GM13977 (cell line): ENCODE data around the gene EFCAB7.
A peak's percentile ranks its signal among the peaks of the same experiment; 100 is the strongest.

Source experiments
- DNase-seq: peaks from one replicate; pipeline ENCODE4 v3.0.0; 2012; ENCODE audit warnings: low spot score
- in situ Hi-C: fragments of 300-500 bp; cut with MboI; formaldehyde crosslinking; loops from one replicate; pipeline ENCODE4 v1.12.0; 2022; ENCODE audit warnings: low sequenced_read_pairs, low pct_unique_long_range_greater_than_20kb, mixed read lengths, inconsistent platforms; ENCODE audit not compliant: unreplicated experiment
- TF ChIP-seq, protein P1 (sequence below): IDR thresholded peaks from 2 replicates; pipeline ENCODE4 v1.5.1; 2012; ENCODE audit warnings: mild to moderate bottlenecking, control low read depth; ENCODE audit not compliant: insufficient read depth; ENCODE audit errors: extremely low read depth, missing control alignments

Gene EFCAB7, protein sequence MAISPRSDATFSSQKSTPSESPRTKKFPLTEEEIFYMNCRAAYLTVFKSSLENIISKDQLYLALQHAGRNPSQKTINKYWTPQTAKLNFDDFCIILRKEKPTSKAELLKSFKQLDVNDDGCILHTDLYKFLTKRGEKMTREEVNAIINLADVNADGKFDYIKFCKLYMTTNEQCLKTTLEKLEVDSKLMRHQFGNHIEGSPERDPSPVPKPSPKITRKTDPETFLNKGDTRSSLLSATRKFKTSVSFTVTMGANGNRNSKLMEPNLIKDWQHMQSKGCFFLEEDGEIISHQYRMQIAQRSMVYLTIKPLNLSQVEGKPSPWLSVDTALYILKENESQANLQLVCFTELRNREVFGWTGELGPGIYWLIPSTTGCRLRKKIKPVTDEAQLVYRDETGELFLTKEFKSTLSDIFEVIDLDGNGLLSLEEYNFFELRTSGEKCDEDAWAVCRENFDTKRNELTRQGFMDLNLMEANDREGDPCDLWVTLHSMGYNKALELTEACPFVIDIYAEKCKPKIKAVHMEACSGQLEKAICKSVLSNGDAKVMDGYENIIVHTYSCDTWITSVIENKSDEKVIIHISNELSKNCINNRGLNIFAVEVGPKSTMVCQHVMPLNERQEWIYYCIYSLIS

DNA sequence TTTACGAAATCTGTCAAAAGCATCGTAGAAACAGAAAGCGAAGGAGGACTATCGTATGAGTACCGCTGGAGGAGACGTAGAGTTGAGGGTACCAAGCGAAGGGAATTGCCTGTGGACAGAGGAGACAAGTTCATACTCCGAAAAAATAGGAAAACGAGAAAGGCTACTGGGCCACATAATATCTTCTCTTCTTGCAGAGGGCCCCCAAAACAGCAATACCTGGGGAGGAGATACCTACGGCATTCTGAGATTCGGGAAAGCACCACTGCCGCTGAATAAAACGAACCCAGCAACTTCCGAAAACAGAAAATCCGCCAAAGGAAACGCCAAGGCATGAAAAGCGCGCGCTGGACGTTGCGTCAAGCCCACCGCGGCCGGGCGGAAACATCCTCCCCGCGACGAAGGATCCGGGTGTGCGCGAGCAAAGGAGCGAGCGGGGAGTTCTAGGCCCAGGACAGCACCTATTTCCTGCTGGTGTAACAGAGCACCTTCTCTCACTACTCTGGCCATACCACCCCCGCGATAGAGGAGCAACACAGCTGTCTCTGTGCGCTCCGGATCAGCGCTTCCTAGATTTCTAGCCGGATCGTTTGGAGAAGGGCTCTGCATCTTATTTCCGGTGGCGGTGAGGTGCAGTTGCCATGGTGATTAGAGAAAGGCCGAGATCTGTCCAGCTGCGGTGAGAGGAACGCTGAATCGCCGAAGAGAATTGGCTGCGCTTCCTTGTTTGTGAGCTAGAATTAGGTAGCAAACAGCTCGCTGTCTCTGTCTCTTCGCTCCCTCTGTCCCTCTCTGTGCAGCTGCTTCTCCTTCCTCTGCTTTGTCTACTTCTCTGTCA, at the start of gene EFCAB7, which contains the start of gene ITGB3BP:
Gene EFCAB7, plus strand, starts transcription at position 635 of the 838 bp plus-strand sequence. CDS start 2,048 bp downstream, outside the sequence.
Gene ITGB3BP, minus strand, starts transcription at position 335 of the 838 bp plus-strand sequence. Its CDS starts 92 bp downstream, at position 243.
- in situ Hi-C loops = no loop called here
- DNase-seq = peak; percentile 69
- TF ChIP-seq, protein P1, sequence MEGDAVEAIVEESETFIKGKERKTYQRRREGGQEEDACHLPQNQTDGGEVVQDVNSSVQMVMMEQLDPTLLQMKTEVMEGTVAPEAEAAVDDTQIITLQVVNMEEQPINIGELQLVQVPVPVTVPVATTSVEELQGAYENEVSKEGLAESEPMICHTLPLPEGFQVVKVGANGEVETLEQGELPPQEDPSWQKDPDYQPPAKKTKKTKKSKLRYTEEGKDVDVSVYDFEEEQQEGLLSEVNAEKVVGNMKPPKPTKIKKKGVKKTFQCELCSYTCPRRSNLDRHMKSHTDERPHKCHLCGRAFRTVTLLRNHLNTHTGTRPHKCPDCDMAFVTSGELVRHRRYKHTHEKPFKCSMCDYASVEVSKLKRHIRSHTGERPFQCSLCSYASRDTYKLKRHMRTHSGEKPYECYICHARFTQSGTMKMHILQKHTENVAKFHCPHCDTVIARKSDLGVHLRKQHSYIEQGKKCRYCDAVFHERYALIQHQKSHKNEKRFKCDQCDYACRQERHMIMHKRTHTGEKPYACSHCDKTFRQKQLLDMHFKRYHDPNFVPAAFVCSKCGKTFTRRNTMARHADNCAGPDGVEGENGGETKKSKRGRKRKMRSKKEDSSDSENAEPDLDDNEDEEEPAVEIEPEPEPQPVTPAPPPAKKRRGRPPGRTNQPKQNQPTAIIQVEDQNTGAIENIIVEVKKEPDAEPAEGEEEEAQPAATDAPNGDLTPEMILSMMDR = no peak

DNA sequence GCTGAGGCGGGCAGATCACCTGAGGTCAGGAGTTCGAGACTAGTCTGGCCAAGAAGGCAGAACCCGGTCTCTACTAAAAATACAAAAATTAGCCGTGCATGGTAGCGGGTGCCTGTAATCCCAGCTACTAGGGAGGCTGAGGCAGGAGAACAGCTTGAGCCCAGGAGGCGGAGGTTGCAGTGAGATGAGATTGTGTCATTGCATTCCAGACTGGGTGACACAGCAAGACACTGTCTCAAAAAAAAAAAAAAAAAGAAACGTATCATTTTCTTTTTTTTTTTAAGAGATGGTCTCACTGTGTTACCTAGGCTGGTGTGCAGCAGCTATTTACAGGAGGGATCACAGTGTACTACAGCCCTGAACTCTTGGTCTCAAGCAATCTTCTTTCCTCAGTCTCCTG, 47.6 kb upstream of the EFCAB7 start:
- DNase-seq = no peak
- TF ChIP-seq, protein P1 = no peak

DNA sequence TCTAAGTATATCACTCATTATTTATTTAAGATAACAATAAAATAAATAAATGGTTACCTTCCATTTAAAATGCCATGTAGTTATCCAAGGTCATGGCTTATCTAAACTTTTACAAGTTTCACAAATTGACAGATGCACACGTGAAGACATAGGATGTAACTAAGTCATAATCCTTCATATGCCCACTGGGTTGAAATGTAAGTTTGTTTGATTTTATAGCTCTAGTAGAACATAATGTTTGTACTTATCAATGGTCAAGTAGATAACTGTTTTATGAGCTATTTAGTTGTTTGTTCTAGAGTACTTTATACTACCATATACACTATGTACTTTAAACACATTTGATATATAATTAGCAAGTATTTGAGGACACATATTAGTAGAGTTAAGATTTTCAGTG, 43.3 kb upstream of the EFCAB7 start:
- TF ChIP-seq, protein P1 = no peak
- no peak for DNase-seq
- in situ Hi-C loops = no loop called here

More for the DNA sequence above, 47.6 kb upstream of the EFCAB7 start:
- in situ Hi-C loops = no loop called here

DNA sequence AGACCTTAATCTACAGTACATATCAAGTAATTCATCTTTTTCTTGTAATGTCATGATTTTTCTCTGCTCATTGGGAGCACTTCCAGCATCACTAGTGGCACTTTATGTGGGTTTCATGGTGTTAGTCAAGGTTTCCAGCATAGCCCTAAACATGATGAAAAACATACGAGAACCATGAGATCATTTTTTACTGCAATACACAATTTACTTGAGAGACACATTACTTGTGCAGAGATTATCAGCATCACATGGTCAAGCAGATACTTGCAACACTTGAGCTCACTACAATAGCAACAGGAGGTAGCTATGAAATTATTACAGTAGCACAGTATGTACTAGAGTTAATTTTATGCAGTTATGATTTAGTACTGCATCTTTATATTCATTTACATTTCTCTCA, 36.7 kb upstream of the EFCAB7 start:
- TF ChIP-seq, protein P1 = no peak
- in situ Hi-C loops = no loop called here
- DNase-seq = no peak

DNA sequence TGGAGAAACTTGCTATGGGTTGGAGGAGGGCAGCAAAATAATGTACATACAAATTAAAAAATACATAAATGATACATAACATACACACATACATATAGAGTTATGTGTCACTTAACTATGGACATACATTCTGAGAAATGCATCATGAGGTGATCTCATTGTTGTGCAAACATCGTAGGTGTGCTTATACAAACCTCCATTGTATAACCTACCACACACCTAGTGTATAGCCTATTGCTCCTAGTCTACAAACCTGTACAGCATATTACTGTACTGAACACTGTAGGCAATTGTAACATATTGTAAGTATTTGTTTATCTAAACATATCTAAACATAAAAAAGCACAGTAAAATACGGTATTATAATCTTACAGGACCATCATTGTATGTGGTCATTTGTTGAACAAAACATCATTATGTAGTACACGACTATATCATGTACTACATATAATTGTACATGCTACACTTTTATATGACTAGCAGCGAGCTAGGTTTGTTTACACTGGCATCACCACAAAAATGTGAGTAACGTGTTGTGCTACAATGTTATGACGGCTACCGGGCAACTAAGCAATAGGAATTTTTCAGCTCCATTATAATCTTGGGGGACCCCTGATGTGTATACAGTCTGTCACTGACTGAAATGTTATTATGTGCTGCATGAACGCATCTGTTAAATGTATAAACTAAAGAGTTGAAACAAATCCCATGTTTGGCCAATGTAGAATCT, 35.8 kb upstream of the EFCAB7 start:
- in situ Hi-C loops = no loop called here
- no peak for DNase-seq
- TF ChIP-seq, protein P1 = no peak

DNA sequence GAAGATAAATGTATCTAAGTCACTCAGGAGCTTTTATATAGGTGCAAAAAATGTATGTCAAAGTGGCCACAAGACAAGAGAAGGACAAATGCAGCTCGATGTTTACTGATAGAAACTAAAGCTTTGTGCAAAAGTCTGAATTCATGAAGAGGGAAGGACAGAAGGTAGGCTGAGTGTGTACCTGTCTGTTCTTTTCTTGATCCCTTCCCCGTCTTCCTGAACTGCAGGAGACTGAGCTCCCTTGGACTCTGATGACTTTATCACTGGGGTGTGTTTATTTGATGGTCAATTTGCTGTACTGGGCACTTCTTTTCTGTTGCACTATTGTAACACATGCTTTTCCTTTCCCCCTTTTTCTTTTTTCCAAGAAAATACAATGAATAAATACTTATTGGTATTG, 25.7 kb upstream of the EFCAB7 start:
- TF ChIP-seq, protein P1 = no peak
- in situ Hi-C loops = no loop called here
- no peak for DNase-seq
